Peyer's patch (tissue), 4 donors: ENCODE results near the gene ANKRD30A.

Experiments used
- CTCF ChIP-seq, 6 experiments: fragments of 450-650 bp in 4 of 6; fragments of 200-600 bp in 2 of 6; sonication (generic) in 1 of 6; IDR thresholded peaks; one replicate each; pipeline ENCODE4 v1.5.1; 2017 to 2019; ENCODE audit warnings: antibody characterized with exemption in 6 of 6, mild to moderate bottlenecking in 3 of 6, moderate library complexity in 1 of 6
- POLR2A ChIP-seq, 2 donors: fragments of 450-650 bp; IDR thresholded peaks; one replicate each; pipeline ENCODE4 v1.5.1; 2017; ENCODE audit warnings: antibody characterized with exemption in 2 of 2, mild to moderate bottlenecking in 2 of 2, moderate library complexity in 2 of 2

- TF ChIP-seq CTCF (IDR thresholded peaks at IDR 0.05), result no peak
- no peak for TF ChIP-seq POLR2A (IDR thresholded peaks at IDR 0.05)
These were observed 189.5 kb downstream of the ANKRD30A start for GRCh38 chr10:37314862-37315261.
